Osteocyte (in vitro differentiated cells): Measurements from ENCODE around the gene FBXW5. TPM values are rescaled to one million over a fixed set of nuclear protein-coding genes. Genes with fewer than 3 reads are reported as not detected.

ENCODE experiments used
- DNase-seq: peaks from one replicate; pipeline ENCODE4 v3.0.0; 2021; ENCODE audit warnings: mixed read lengths; ENCODE audit not compliant: unreplicated experiment; ENCODE audit errors: extremely low spot score
- H3K27ac Mint-ChIP-seq: one replicate; pipeline ENCODE4 v1.8.0; 2021; ENCODE audit warnings: mild to moderate bottlenecking, mixed read lengths; ENCODE audit not compliant: unreplicated experiment
- H3K27me3 Mint-ChIP-seq: one replicate; pipeline ENCODE4 v1.8.0; 2021; ENCODE audit warnings: mixed read lengths; ENCODE audit not compliant: unreplicated experiment
- H3K36me3 Mint-ChIP-seq: one replicate; pipeline ENCODE4 v1.8.0; 2021; ENCODE audit warnings: mixed read lengths; ENCODE audit not compliant: unreplicated experiment
- H3K4me1 Mint-ChIP-seq: one replicate; pipeline ENCODE4 v1.8.0; 2021; ENCODE audit warnings: mixed read lengths; ENCODE audit not compliant: unreplicated experiment
- H3K4me3 Mint-ChIP-seq: one replicate; pipeline ENCODE4 v1.8.0; 2021; ENCODE audit warnings: mild to moderate bottlenecking, moderate library complexity, mixed read lengths; ENCODE audit not compliant: unreplicated experiment
- H3K9me3 Mint-ChIP-seq: one replicate; pipeline ENCODE4 v1.8.0; 2021; ENCODE audit warnings: mixed read lengths; ENCODE audit not compliant: unreplicated experiment
- total RNA-seq: library from RNA; stranded (reverse); gene quantifications from 2 replicates; pipeline ENCODE4 v1.2.1, GENCODE V29; 2021
- TF ChIP-seq, protein P1 (sequence below): fragments of 200-600 bp; sonication (generic); IDR thresholded peaks from 2 replicates; pipeline ENCODE4 v1.5.0; 2021; ENCODE audit warnings: antibody characterized with exemption, mild to moderate bottlenecking, moderate library complexity

The FBXW5 gene
- total RNA-seq, 1 donor from 2014 or later, result 84.4 TPM

DNA sequence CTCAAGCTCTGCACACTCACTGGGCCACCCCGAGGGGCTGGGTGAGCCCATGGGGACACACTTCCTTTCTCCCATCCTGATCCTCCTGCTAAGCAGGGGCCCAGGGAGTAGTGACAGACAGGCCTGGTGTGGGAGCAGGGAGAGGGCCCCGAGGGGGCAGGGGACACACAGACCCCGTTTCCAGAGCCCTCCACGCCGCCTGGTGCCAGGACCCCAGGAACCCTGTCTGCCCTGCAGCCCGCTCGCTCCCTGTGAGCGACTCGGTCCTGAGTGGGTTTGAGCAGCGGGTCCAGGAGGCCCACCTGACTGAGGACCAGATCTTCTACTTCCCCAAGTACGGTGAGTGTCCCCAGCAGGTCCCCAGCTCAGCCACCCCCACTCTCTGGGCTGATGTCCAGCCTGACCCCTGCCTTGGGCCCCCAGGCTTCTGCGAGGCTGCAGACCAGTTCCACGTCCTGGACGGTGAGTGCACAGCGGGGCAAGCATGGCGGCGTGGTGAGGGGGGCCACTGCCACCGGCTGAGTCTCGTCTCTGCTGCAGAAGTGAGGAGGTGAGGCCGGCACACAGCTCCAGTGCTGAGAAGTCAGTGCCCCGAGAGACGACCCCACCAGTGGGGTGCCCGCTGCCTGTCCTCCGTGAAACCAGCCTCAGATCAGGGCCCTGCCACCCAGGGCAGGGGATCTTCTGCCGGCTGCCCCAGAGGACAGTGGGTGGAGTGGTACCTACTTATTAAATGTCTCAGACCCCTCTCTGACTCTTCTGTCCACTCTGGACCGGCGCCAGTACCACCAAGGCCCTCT, 1.9 kb upstream of the FBXW5 start:
- no peak for DNase-seq
- peaks cover 11% of the 10 kb centered on the region for H3K4me1 Mint-ChIP-seq
- H3K4me3 Mint-ChIP-seq, result no peak overlapping the region
- H3K27ac Mint-ChIP-seq, result no peak overlapping the region
- no peaks in the 10 kb centered on the region for H3K9me3 Mint-ChIP-seq
- TF ChIP-seq, protein P1, sequence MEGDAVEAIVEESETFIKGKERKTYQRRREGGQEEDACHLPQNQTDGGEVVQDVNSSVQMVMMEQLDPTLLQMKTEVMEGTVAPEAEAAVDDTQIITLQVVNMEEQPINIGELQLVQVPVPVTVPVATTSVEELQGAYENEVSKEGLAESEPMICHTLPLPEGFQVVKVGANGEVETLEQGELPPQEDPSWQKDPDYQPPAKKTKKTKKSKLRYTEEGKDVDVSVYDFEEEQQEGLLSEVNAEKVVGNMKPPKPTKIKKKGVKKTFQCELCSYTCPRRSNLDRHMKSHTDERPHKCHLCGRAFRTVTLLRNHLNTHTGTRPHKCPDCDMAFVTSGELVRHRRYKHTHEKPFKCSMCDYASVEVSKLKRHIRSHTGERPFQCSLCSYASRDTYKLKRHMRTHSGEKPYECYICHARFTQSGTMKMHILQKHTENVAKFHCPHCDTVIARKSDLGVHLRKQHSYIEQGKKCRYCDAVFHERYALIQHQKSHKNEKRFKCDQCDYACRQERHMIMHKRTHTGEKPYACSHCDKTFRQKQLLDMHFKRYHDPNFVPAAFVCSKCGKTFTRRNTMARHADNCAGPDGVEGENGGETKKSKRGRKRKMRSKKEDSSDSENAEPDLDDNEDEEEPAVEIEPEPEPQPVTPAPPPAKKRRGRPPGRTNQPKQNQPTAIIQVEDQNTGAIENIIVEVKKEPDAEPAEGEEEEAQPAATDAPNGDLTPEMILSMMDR, result no peak
- H3K36me3 Mint-ChIP-seq, result peaks cover 4% of the 10 kb centered on the region
- no peaks in the 10 kb centered on the region for H3K27me3 Mint-ChIP-seq

DNA sequence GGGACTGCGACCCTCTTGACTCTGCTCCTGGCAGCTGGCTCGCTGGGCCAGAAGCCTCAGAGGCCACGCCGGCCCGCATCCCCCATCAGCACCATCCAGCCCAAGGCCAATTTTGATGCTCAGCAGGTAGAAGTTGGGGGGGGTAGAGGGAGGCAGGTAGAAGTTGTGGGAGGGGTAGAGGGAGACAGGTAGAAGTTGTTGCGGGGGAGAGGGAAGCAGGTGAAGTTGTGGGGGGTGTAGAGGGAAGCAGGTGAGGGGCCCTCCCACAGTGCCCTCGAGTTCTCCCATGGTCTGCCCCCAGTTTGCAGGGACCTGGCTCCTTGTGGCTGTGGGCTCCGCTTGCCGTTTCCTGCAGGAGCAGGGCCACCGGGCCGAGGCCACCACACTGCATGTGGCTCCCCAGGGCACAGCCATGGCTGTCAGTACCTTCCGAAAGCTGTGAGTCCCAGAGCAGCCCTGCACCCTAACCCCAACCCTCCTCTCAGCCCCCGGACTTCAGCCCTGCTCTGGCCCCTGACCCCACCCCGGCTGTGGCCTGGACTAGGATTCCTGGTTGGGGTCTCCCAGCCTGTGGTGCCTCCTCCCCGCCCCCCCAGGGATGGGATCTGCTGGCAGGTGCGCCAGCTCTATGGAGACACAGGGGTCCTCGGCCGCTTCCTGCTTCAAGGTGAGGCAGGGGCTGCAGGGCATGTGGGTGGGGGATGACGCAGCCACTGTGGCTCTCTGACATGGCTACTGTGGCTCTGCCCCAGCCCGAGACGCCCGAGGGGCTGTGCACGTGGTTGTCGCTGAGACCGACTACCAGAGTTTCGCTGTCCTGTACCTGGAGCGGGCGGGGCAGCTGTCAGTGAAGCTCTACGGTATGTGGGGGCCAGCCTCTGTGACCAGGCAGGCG, 1.0 kb upstream of the FBXW5 start:
- H3K9me3 Mint-ChIP-seq, result no peaks in the 10 kb centered on the region
- peaks cover 11% of the 10 kb centered on the region for H3K4me1 Mint-ChIP-seq
- no peaks in the 10 kb centered on the region for H3K27me3 Mint-ChIP-seq
- no peak overlapping the region for H3K27ac Mint-ChIP-seq
- H3K4me3 Mint-ChIP-seq, result no peak overlapping the region
- TF ChIP-seq, protein P1, result no peak
- DNase-seq, result no peak
- H3K36me3 Mint-ChIP-seq, result peaks cover 7% of the 10 kb centered on the region

DNA sequence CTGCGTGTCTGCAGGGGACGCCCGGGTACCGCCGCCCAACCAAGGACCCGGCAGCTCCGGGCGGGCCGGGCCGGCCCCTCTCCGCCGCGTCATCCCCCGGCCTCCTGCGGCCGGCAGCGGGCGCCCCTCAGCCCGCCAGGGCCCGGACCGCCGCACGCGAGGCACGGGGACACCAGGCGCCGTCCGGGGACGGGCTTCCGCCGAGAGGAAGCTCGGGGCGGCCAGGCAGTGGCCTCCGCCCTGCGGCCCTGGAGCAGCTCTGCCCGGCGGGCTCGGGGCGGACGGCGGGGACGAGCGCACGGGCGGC, 373 bp downstream of the FBXW5 start:
- H3K36me3 Mint-ChIP-seq, result peaks cover 10% of the 10 kb centered on the region

DNA sequence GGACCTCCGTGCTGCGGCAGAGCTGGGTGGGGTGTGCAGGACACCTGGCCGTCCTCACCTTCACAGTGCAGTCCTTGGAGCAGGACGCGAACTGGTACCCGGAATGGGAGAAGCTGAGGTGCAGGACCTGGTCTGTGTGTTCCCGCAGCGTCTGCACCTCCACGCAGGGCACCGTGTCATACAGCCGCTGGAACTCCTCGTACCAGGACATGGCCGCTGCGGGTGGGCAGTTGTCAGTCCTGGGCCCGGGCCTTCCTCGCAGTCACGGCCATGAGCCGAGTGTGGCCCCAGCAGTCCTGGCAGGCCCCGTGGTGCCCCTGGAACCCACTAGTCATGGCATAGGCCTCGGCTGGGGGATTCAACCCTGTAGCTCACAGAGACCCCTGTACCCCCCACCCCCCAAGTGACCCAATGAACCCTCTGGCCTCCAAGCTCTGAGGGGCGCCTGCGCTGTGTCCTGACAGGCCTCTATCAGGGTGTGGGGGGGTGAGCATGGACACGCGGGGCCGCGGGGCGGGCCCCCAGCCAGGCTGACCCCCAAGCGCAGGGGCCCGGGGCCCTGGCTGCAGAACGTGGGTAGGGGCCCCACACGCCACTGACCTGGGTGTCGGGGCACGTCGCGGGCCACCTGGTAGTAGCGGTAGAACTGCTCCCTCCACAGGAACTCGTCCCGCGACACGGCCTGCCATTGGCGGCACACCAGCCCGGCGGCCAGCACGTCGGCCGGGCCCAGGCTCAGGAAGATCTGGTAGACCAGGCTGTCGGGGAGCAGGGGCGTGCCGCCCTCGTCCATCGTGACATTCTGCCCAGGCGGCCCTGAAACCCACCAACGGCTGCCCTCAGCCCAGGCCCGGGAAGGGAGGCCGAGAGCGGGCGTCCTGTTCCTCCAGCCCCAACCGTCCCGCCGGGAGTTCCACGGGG, 987 bp downstream of the FBXW5 start:
- H3K4me1 Mint-ChIP-seq, result peaks cover 6% of the 10 kb centered on the region
- TF ChIP-seq, protein P1, result no peak
- H3K9me3 Mint-ChIP-seq, result no peaks in the 10 kb centered on the region
- H3K4me3 Mint-ChIP-seq, result peak overlapping the region; percentile 72
- peaks cover 12% of the 10 kb centered on the region for H3K36me3 Mint-ChIP-seq
- no peaks in the 10 kb centered on the region for H3K27me3 Mint-ChIP-seq
- DNase-seq, result peak; percentile 84
- peak overlapping the region; percentile 34 for H3K27ac Mint-ChIP-seq

More for the DNA sequence above, 373 bp downstream of the FBXW5 start:
- no peak for DNase-seq
- Mint-ChIP-seq H3K4me3 (peak overlapping the region; percentile 72), H3K27me3 (no peaks in the 10 kb centered on the region), H3K4me1 (peaks cover 6% of the 10 kb centered on the region), H3K9me3 (no peaks in the 10 kb centered on the region), H3K27ac (no peak overlapping the region)
- TF ChIP-seq, protein P1, result no peak
